Adrenal gland (tissue), 12 donors: ENCODE data around the gene ZFP92. TPM values are rescaled to one million over a fixed set of nuclear protein-coding genes. Genes with fewer than 3 reads are reported as not detected.

Source experiments
- DNase-seq, 7 donors: peaks; one replicate each; pipeline ENCODE4 v3.0.0-alpha.2; 2019 to 2020
- H3K27ac ChIP-seq, 5 donors: fragments of 200-600 bp; sonication (generic) in 4 of 5; 1 replicate in 3 of 5; 2 replicates in 2 of 5; pipeline versions ENCODE4 v1.5.1 to v1.8.0; 2016 to 2020; ENCODE audit warnings: mild to moderate bottlenecking in 1 of 5
- H3K27me3 ChIP-seq: fragments of 200-600 bp; 2 replicates; pipeline ENCODE4 v1.8.0; 2021
- H3K36me3 ChIP-seq, 2 donors: fragments of 200-600 bp; replicated peaks in 1 of 2; 1 replicate in 1 of 2; 2 replicates in 1 of 2; pipeline versions ENCODE4 v1.5.1 to v1.8.0; 2018 to 2022
- H3K4me1 ChIP-seq, 2 donors: fragments of 200-600 bp; replicated peaks in 1 of 2; 1 replicate in 1 of 2; 2 replicates in 1 of 2; pipeline versions ENCODE4 v1.5.1 to v1.8.0; 2018 to 2021
- H3K4me3 ChIP-seq, 4 donors: fragments of 200-600 bp; sonication (generic) in 3 of 4; one replicate each; pipeline ENCODE4 v1.5.1; 2016 to 2018
- H3K9me3 ChIP-seq, 3 donors: fragments of 200-600 bp; sonication (generic) in 1 of 3; replicated peaks in 1 of 3; 1 replicate in 2 of 3; 2 replicates in 1 of 3; pipeline versions ENCODE4 v1.5.1 to v1.8.0; 2016 to 2021
- POLR2A ChIP-seq, 2 donors: fragments of 450-650 bp; IDR thresholded peaks; one replicate each; pipeline ENCODE4 v1.6.1; 2017; ENCODE audit warnings: antibody characterized with exemption in 2 of 2, mild to moderate bottlenecking in 2 of 2, moderate library complexity in 1 of 2
- WGBS, 4 donors: extraction: QIAGEN DNeasy Blood & Tissue Kit in 2 of 4; methylation state at CpG; one replicate each; pipeline versions ENCODE4 v1.1.5 to v1.1.7; 2013 to 2017; 5-methylcytosine and 5-hydroxymethylcytosine counted together
- intact Hi-C, 2 donors: fragments of 100-400 bp; cut with DNase I; formaldehyde crosslinking; loops; one replicate each; pipeline versions ENCODE4 v1.14.1 to v1.15.0; 2022 to 2023
- polyA plus RNA-seq, 3 donors: library from polyadenylated mRNA; stranded (reverse); fragments of 200-250 nt in 2 of 3; fragments of 350-450 nt in 1 of 3; fragmentation: Illumina TruSeq in 1 of 3; extraction: RNeasy Lipid Tissue Mini Kit (QIAGEN cat#74804) in 1 of 3; gene quantifications; one replicate each; pipeline ENCODE4 v1.2.3, GENCODE V29; 2013 to 2014
- total RNA-seq, 9 donors: library from RNA; depleted of rRNA in 4 of 9; stranded (reverse); fragments of >200 nt in 4 of 9; fragments of 120-200 nt in 1 of 9; fragmentation: NEBNext Ultra II Directional in 1 of 9; extraction: Animal tissue kit (Norgen Biotek cat#: 25700) in 1 of 9; gene quantifications; one replicate each; pipeline versions ENCODE4 v1.1.0 to v1.2.4, GENCODE V29; 2013 to 2023
- TF ChIP-seq, protein P1 (sequence below), 6 experiments: fragments of 450-650 bp in 4 of 6; fragments of 200-600 bp in 2 of 6; sonication (generic) in 1 of 6; IDR thresholded peaks; 1 replicate in 5 of 6; 2 replicates in 1 of 6; pipeline versions ENCODE4 v1.5.1 to v1.8.0; 2016 to 2021; ENCODE audit warnings: antibody characterized with exemption in 6 of 6, mild to moderate bottlenecking in 2 of 6, moderate library complexity in 1 of 6
- donor health status: healthy with polysubstance abuse.
- donor health status: Bipolar disorder and iron deficiency.
- donor health status: DM: yes; HTN: yes; CAD: no.
- donor health status: DM: no; HTN: no; CAD: no.
- donor health status: DM: no; HTN: no; CAD: no.
- donor health status: DM: yes; HTN: yes; CAD: no.

The ZFP92 gene
- total and polyA plus RNA-seq, 12 donors = 0.71 to 7.5 (median 4.0) TPM

DNA sequence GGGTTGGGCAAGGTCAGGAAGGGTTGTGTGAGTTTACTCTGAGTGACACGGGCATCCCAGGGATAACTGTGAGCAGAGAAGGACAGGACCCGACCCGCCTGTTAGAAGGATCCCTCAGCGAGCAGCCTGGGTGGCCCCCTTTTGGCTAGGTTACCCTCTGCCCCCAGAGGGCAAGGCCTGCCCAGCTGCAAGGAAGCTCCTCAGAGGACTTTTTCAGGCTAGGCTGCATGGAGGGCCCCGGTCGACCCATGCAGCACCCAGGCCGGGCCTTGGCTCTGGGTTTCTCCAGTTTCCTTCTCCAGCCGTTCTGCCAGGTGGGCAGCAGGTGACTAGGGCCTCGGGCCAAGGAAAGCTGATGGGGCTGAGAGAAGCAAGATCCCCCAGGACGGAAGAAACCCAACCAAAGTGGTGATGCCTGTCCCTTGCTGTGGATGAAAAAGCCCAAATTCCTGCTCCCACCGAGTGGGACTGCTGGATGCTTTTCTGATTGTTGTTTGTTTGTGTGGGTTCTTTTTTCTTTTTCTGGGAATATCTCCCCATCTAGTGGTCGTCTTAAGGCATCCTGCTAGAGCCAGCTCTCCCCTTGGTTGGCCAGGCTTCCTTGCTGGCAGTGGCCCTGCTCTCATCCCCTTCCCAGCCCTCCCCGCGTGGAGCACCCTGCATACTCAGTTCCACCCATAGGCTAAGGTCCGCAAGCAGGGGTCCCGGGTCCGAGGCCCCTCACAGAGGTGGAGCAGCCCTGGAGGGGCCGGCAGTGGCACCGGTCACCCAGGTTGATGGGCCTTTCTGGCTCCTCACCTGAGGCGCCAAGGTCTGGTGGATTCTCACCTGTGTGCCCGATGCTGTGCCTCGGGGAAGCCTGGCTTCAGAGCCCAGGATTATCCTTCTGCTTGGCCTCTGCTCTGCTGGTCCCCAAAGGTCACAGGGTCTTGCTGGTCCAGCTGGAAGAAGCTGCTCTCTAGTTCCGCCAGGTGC, 1.8 kb downstream of the ZFP92 start:
- no peaks in the 10 kb centered on the region for H3K27me3 ChIP-seq
- DNase-seq = no peak
- H3K27ac ChIP-seq = peak overlapping the region in 2 of 5 donors; percentile 39 to 52
- intact Hi-C loops = no loop called here
- H3K9me3 ChIP-seq = no peaks in the 10 kb centered on the region
- H3K4me1 ChIP-seq = peaks cover 0 to 4% of the 10 kb centered on the region in 2 donors
- H3K36me3 ChIP-seq = no peaks in the 10 kb centered on the region
- TF ChIP-seq POLR2A (IDR thresholded peaks at IDR 0.05) = no peak
- TF ChIP-seq, protein P1, sequence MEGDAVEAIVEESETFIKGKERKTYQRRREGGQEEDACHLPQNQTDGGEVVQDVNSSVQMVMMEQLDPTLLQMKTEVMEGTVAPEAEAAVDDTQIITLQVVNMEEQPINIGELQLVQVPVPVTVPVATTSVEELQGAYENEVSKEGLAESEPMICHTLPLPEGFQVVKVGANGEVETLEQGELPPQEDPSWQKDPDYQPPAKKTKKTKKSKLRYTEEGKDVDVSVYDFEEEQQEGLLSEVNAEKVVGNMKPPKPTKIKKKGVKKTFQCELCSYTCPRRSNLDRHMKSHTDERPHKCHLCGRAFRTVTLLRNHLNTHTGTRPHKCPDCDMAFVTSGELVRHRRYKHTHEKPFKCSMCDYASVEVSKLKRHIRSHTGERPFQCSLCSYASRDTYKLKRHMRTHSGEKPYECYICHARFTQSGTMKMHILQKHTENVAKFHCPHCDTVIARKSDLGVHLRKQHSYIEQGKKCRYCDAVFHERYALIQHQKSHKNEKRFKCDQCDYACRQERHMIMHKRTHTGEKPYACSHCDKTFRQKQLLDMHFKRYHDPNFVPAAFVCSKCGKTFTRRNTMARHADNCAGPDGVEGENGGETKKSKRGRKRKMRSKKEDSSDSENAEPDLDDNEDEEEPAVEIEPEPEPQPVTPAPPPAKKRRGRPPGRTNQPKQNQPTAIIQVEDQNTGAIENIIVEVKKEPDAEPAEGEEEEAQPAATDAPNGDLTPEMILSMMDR (IDR thresholded peaks at IDR 0.05) = peak in 1 of 6 experiments; percentile 16
- 48 to 76% (median 74%) methylated on average over 6 to 23 of the region's 23 CpGs for WGBS, 4 donors
- H3K4me3 ChIP-seq = peak overlapping the region in 1 of 4 donors; percentile 51

DNA sequence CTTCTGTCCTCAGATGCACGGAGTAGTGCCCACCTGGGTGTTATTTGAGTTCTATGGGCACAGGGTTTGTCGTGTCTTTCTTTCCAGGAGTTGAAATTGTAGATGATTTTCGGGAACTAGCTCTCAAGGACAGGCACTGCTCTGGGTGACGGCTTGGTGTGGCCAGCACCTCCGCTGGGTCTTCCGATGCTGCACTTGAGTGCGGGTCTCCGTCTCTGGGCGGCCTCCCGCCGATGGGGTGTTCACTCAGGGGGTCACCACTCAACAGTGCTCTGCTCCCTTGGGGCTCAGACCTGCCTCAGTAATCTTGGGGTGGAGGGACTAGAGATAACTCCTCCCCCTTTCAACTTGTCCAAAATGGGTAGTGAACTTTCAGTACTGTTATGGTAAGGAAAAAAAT, 2.5 kb downstream of the ZFP92 start:
- Histone ChIP-seq H3K27ac (no peak overlapping the region), H3K36me3 (no peaks in the 10 kb centered on the region)
- no peak for DNase-seq

DNA sequence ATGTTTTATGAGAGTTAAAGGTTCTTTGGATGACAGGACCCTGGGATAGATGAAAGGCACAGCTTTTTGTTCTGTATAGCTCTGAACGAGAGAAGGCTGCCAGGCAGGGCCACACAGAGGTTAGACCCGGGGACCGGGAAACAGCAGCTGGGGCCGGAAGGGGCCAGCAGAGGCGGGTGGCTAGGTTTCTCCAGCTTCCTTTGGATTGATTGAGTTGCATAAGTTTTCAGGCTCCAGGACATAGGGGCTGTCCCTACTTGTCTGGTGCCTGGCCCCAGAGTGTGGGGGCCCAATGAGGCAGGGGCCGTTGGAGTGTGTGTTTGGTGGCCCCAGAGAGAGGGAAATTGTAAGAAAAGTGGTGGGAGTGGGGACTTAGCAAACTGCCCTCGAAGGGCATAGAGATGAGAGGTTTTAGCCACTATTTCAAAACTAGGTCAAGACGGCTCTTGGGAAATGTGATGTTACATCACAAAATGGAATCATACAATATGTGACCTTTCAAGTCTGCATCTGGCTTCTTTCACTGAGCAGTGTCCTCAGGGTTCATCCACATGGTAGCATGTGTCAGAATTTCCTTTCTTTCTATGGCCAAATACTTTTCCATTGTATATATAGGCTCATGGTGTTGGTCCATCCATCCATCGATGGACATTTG, 3.7 kb downstream of the ZFP92 start:
- peak in 2 of 7 donors; percentile 22 to 37 for DNase-seq
- Histone ChIP-seq H3K36me3 (no peaks in the 10 kb centered on the region), H3K27ac (peak overlapping the region in 2 of 5 donors; percentile 54 to 55), H3K27me3 (no peaks in the 10 kb centered on the region), H3K4me1 (peaks cover 0 to 4% of the 10 kb centered on the region in 2 donors), H3K4me3 (no peak overlapping the region), H3K9me3 (no peaks in the 10 kb centered on the region)
- intact Hi-C loops = no loop called here
- 26 to 67% (median 61%) methylated on average over 3 to 9 of the region's 9 CpGs for WGBS, 4 donors
- TF ChIP-seq, protein P1 (IDR thresholded peaks at IDR 0.05) = no peak
- TF ChIP-seq POLR2A (IDR thresholded peaks at IDR 0.05) = no peak

More for the DNA sequence above, 2.5 kb downstream of the ZFP92 start:
- Histone ChIP-seq H3K9me3 (no peaks in the 10 kb centered on the region), H3K4me1 (peaks cover 0 to 4% of the 10 kb centered on the region in 2 donors), H3K4me3 (no peak overlapping the region), H3K27me3 (no peaks in the 10 kb centered on the region)
- TF ChIP-seq, protein P1 (IDR thresholded peaks at IDR 0.05) = no peak
- no peak for TF ChIP-seq POLR2A (IDR thresholded peaks at IDR 0.05)
- intact Hi-C loops = no loop called here
- 80 to 93% (median 85%) methylated on average over 5 to 11 of the region's 11 CpGs for WGBS, 4 donors

DNA sequence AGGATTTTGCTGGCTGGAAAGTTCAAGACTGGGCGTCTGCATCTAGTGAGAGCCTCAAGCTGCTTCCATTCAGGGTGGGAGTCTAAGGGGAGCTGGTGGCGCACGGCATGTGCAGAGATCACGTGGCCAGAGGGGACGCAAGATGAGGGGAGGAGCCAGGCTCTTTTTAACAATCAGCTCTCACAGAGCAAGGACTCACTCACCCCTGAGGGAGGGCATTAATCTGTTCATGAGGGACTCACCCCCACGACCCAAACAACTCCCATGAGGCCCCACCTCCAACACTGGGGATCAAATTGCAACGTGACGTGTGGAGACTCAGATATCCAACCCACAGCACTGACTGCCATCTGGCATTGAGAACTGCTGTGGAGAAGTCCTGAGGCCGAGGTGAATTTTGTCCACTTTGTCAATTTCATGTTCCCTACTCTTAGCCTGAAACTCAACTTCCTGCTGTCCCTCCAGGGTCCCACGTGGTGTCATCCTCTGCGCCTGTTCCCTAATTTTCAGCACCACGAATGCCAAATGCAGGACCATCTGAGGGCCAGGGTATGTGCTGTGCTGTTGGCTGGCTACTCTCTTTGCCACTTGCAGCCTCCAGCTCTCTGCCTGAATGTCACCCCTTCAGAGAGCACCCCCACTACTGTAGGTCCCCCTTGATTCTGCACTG, 5.6 kb downstream of the ZFP92 start:
- intact Hi-C loops = no loop called here
- TF ChIP-seq POLR2A (IDR thresholded peaks at IDR 0.05) = no peak
- TF ChIP-seq, protein P1 (IDR thresholded peaks at IDR 0.05) = no peak
- Histone ChIP-seq H3K27me3 (no peaks in the 10 kb centered on the region), H3K4me1 (peaks cover 0 to 4% of the 10 kb centered on the region in 2 donors), H3K9me3 (no peaks in the 10 kb centered on the region), H3K27ac (no peak overlapping the region), H3K36me3 (no peaks in the 10 kb centered on the region), H3K4me3 (no peak overlapping the region)
- peak in 1 of 7 donors; percentile 10 for DNase-seq
- 66 to 72% (median 68%) methylated on average over 5 to 12 of the region's 12 CpGs for WGBS, 4 donors
